Uterus (tissue), 2 donors: ENCODE results near the gene VAMP5.
A peak's percentile ranks its signal among the peaks of the same experiment; 100 is the strongest.

Experiments
- CTCF ChIP-seq, 4 experiments: fragments of 200-600 bp in 2 of 4; fragments of 450-650 bp in 2 of 4; sonication (generic) in 2 of 4; IDR thresholded peaks; one replicate each; pipeline ENCODE4 v1.5.1; 2016 to 2019; ENCODE audit warnings: antibody characterized with exemption in 4 of 4, mild to moderate bottlenecking in 2 of 4, moderate library complexity in 1 of 4
- POLR2A ChIP-seq, 2 donors: fragments of 450-650 bp; IDR thresholded peaks; one replicate each; pipeline ENCODE4 v1.6.1; 2016; ENCODE audit warnings: antibody characterized with exemption in 2 of 2, mild to moderate bottlenecking in 1 of 2, moderate library complexity in 1 of 2

DNA sequence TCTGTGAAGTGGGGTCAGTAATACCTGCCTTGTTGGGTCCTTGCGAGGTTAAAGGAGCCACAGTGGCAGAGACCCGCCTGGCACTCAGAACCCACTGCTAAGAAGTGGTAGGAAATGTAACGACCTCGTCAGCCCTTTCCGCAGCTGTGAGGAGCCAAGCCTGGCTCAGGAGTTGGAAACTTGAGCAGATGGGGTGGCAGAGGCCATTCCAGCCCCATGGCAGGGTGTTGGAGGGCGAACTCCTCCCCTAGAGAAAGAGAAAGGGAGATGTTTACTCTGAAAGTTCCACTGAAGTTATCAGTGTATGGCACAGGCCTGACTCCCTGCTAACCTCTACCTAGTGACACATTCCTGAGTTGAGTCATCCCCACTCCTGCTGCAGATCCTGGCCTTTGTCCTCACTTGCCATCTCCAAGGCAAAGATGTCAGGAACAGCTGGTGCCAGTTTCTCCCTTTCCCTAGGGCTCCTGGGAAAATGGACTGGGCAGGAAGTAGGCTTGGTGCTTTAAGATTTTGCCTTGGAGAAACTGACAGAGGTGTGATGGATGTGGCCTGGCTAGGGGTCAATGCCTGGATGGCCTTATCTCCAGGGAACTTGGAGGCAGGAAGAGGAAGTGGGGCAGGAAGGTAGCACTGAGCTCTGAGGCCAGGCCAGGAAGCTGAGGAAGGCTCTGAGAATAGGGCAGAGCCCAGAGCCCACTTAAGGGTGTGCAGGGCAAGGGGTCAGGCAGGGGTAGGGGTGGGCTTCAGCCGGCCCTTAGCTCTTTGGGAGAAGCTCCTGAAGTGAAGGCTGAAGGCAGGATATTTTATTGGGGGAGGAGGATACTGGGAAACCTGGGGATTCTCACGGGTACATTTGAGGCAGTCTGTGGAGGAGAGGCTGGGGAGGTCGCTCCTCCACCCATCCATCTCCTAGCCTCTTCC is 888 bp downstream of the VAMP5 start:
- TF ChIP-seq CTCF (IDR thresholded peaks at IDR 0.05) = no peak
- peak in 1 of 2 donors; percentile 13 for TF ChIP-seq POLR2A (IDR thresholded peaks at IDR 0.05)
